WTC11 (cell line): ENCODE results near the gene CCDC149.

Experiments
- ATF6 ChIP-seq: sonication (generic); formaldehyde crosslinking; IDR thresholded peaks from 2 replicates; pipeline ENCODE4 v1.8.1; 2023; ENCODE audit warnings: mild to moderate bottlenecking, missing genetic modification reagents
- CREB1 ChIP-seq: sonication (generic); formaldehyde crosslinking; IDR thresholded peaks from 2 replicates; pipeline ENCODE4 v1.8.0; 2023; ENCODE audit warnings: mild to moderate bottlenecking, missing genetic modification reagents
- CTCF ChIP-seq: fragments of 200-600 bp; IDR thresholded peaks from 2 replicates; pipeline ENCODE4 v1.8.0; 2022; ENCODE audit warnings: antibody characterized with exemption
- ESRRA ChIP-seq: sonication (generic); formaldehyde crosslinking; IDR thresholded peaks from 2 replicates; pipeline ENCODE4 v1.8.1; 2022; ENCODE audit warnings: mild to moderate bottlenecking, missing genetic modification reagents, borderline replicate concordance
- HMGA2 ChIP-seq: fragments of 250-450 bp; sonication (Bioruptor Pico); IDR thresholded peaks from 2 replicates; pipeline ENCODE4 v1.4.0; 2021; ENCODE audit warnings: mild to moderate bottlenecking, moderate library complexity
- MAX ChIP-seq: sonication (generic); formaldehyde crosslinking; IDR thresholded peaks from 2 replicates; pipeline ENCODE4 v1.8.0; 2022; ENCODE audit warnings: mild to moderate bottlenecking, missing genetic modification reagents
- STAT6 ChIP-seq: sonication (generic); formaldehyde crosslinking; conservative IDR thresholded peaks from 2 replicates; pipeline ENCODE4 v1.8.1; 2023; ENCODE audit warnings: mild to moderate bottlenecking, low read depth, missing genetic modification reagents, moderate library complexity
- TEAD4 ChIP-seq: sonication (generic); formaldehyde crosslinking; IDR thresholded peaks from 2 replicates; pipeline ENCODE4 v1.8.0; 2022; ENCODE audit warnings: mild to moderate bottlenecking, missing genetic modification reagents
- USF2 ChIP-seq: sonication (generic); formaldehyde crosslinking; IDR thresholded peaks from 2 replicates; pipeline ENCODE4 v1.8.1; 2023; ENCODE audit warnings: mild to moderate bottlenecking, missing genetic modification reagents, moderate library complexity

- no peak for TF ChIP-seq CTCF
- TF ChIP-seq CREB1, result no peak
- TF ChIP-seq ESRRA (CRISPR knock-in tag), result no peak
- no peak for TF ChIP-seq TEAD4 (CRISPR knock-in tag)
- TF ChIP-seq ATF6 (CRISPR knock-in tag), result no peak
- TF ChIP-seq STAT6 (CRISPR knock-in tag), result no peak
- TF ChIP-seq USF2, result no peak
- no peak for TF ChIP-seq MAX (CRISPR knock-in tag)
- TF ChIP-seq HMGA2, result no peak
These were observed 25.1 kb upstream of the CCDC149 start for GRCh38 chr4:24937917-24938281.
